Measurements from ENCODE around the gene MED1. TPM values are rescaled to one million over a fixed set of nuclear protein-coding genes. Genes with fewer than 3 reads are reported as not detected.
A peak's percentile ranks its signal among the peaks of the same experiment; 100 is the strongest.
"Not testable (repeated sequence)": the region's sequence is repeated elsewhere in the genome, so short reads cannot be mapped to it uniquely, and the experiment has no call there.

The MED1 gene
- polyA plus RNA-seq, 2 donors = 5.0 to 6.8 TPM

GRCh38 chr17:39376434-39376833, 74.6 kb downstream of the MED1 start:
- no peaks in the 10 kb centered on the region for H3K36me3 ChIP-seq (ENCODE audit: control insufficient read depth in 2 of 2, insufficient read depth in 2 of 2, low read length in 1 of 2)
- no peaks in the 10 kb centered on the region for H3K27me3 ChIP-seq (ENCODE audit: control insufficient read depth in 1 of 2, insufficient read depth in 2 of 2, low read length in 2 of 2)
- H3K4me3 ChIP-seq (ENCODE audit: low read depth in 1 of 2, low read length in 2 of 2) = no peak overlapping the region
- H3K4me1 ChIP-seq (ENCODE audit: control insufficient read depth in 2 of 2, insufficient read depth in 2 of 2, low read length in 1 of 2) = peaks cover 0 to 4% of the 10 kb centered on the region in 2 donors
- 67 to 77% methylated on average over 2 of the region's 2 CpGs for WGBS, 2 donors
- no peak overlapping the region for H3K27ac ChIP-seq (ENCODE audit: low read depth in 2 of 2, low read length in 1 of 2)
- H3K9me3 ChIP-seq (ENCODE audit: control insufficient read depth in 2 of 2, insufficient read depth in 1 of 2, low read depth in 1 of 2, low read length in 1 of 2) = no peaks in the 10 kb centered on the region

GRCh38 chr17:39367805-39368204, 83.3 kb downstream of the MED1 start:
- H3K4me3 ChIP-seq (ENCODE audit: low read depth in 1 of 2, low read length in 2 of 2); H3K27ac ChIP-seq (ENCODE audit: low read depth in 2 of 2, low read length in 1 of 2); H3K27me3 ChIP-seq (ENCODE audit: control insufficient read depth in 1 of 2, insufficient read depth in 2 of 2, low read length in 2 of 2); H3K4me1 ChIP-seq (ENCODE audit: control insufficient read depth in 2 of 2, insufficient read depth in 2 of 2, low read length in 1 of 2); H3K36me3 ChIP-seq (ENCODE audit: control insufficient read depth in 2 of 2, insufficient read depth in 2 of 2, low read length in 1 of 2); H3K9me3 ChIP-seq (ENCODE audit: control insufficient read depth in 2 of 2, insufficient read depth in 1 of 2, low read depth in 1 of 2, low read length in 1 of 2): not testable (repeated sequence)
- WGBS, 2 donors = 94 to 96% methylated on average over 4 of the region's 4 CpGs

DNA sequence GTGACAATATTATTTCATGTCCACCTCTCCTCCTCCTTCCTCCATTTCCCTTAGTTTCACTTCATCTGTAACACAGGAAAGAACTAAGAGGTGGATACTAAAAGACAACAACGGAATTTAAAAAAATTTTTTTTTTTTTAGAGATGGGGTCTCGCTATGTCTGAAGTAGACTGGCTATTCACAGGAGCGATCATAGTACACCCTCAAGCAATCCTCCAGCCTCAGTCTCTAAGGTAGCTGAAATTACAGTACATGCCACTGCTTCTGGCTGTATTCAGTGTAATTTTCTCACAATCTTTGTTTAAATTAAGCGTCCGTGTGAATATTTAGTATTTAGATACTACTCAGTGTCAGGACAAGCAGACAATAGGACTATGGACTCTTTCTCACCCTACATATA, 85.2 kb downstream of the MED1 start:
- H3K9me3 ChIP-seq (ENCODE audit: control insufficient read depth in 2 of 2, insufficient read depth in 1 of 2, low read depth in 1 of 2, low read length in 1 of 2) = no peaks in the 10 kb centered on the region
- H3K4me1 ChIP-seq (ENCODE audit: control insufficient read depth in 2 of 2, insufficient read depth in 2 of 2, low read length in 1 of 2) = no peaks in the 10 kb centered on the region
- H3K4me3 ChIP-seq (ENCODE audit: low read depth in 1 of 2, low read length in 2 of 2) = no peak overlapping the region
- no peak overlapping the region for H3K27ac ChIP-seq (ENCODE audit: low read depth in 2 of 2, low read length in 1 of 2)
- H3K36me3 ChIP-seq (ENCODE audit: control insufficient read depth in 2 of 2, insufficient read depth in 2 of 2, low read length in 1 of 2) = no peaks in the 10 kb centered on the region
- 56 to 75% methylated on average over 5 of the region's 5 CpGs for WGBS, 2 donors
- no peaks in the 10 kb centered on the region for H3K27me3 ChIP-seq (ENCODE audit: control insufficient read depth in 1 of 2, insufficient read depth in 2 of 2, low read length in 2 of 2)

DNA sequence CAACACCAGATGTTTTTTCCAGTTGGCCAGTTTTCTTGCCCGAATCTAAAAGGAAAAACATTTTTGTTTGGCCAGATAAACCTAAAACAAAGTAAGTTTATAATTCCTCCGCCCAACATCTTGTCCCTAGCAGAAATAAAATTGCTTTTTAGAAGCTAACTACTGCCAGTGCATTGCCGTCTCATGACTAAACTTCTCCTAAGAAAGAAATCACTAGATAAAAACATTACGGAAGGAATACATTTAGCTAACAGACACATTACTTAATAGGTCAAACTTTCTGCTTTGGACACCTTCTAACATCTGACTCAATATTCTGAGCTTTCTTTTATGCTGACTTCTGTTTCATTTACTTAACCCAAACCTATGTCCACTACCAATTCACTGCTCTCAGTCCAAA, 85.8 kb downstream of the MED1 start:
- H3K27ac ChIP-seq (ENCODE audit: low read depth in 2 of 2, low read length in 1 of 2) = peak overlapping the region in 1 of 2 donors; percentile 30
- no peaks in the 10 kb centered on the region for H3K36me3 ChIP-seq (ENCODE audit: control insufficient read depth in 2 of 2, insufficient read depth in 2 of 2, low read length in 1 of 2)
- no peaks in the 10 kb centered on the region for H3K9me3 ChIP-seq (ENCODE audit: control insufficient read depth in 2 of 2, insufficient read depth in 1 of 2, low read depth in 1 of 2, low read length in 1 of 2)
- H3K4me3 ChIP-seq (ENCODE audit: low read depth in 1 of 2, low read length in 2 of 2) = no peak overlapping the region
- WGBS, 2 donors = 60 to 71% methylated on average over 4 of the region's 4 CpGs
- H3K27me3 ChIP-seq (ENCODE audit: control insufficient read depth in 1 of 2, insufficient read depth in 2 of 2, low read length in 2 of 2) = no peaks in the 10 kb centered on the region
- no peaks in the 10 kb centered on the region for H3K4me1 ChIP-seq (ENCODE audit: control insufficient read depth in 2 of 2, insufficient read depth in 2 of 2, low read length in 1 of 2)

- H3K27me3 ChIP-seq (ENCODE audit: control insufficient read depth in 1 of 2, insufficient read depth in 2 of 2, low read length in 2 of 2) = no peaks in the 10 kb centered on the region
- H3K4me3 ChIP-seq (ENCODE audit: low read depth in 1 of 2, low read length in 2 of 2) = no peak overlapping the region
- H3K4me1 ChIP-seq (ENCODE audit: control insufficient read depth in 2 of 2, insufficient read depth in 2 of 2, low read length in 1 of 2) = no peaks in the 10 kb centered on the region
- H3K36me3 ChIP-seq (ENCODE audit: control insufficient read depth in 2 of 2, insufficient read depth in 2 of 2, low read length in 1 of 2) = no peaks in the 10 kb centered on the region
- WGBS, 2 donors = 83 to 85% methylated on average over 8 of the region's 8 CpGs
- no peaks in the 10 kb centered on the region for H3K9me3 ChIP-seq (ENCODE audit: control insufficient read depth in 2 of 2, insufficient read depth in 1 of 2, low read depth in 1 of 2, low read length in 1 of 2)
- H3K27ac ChIP-seq (ENCODE audit: low read depth in 2 of 2, low read length in 1 of 2) = no peak overlapping the region
These were observed 86.6 kb downstream of the MED1 start for GRCh38 chr17:39364236-39365025.

DNA sequence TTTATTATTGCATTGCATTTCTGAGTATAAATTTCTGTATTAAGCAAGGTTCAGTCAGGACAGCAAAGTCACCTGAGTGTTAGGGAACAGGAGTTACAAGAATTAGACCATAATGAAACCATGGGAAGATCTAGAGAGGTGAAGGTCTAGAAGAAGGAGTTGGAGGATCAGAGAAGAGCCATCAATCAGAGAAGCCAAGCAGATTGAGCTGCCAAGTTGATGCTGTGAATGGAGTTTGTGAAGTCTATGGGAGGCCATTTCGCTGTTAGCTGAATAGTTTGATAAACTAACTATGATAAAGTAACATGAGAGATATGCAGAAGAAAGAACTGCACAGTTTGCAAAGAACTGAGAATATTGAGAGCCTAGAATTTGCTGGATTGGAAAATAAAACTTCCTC, 90.0 kb downstream of the MED1 start:
- no peaks in the 10 kb centered on the region for H3K4me1 ChIP-seq (ENCODE audit: control insufficient read depth in 2 of 2, insufficient read depth in 2 of 2, low read length in 1 of 2)
- no peak overlapping the region for H3K4me3 ChIP-seq (ENCODE audit: low read depth in 1 of 2, low read length in 2 of 2)
- WGBS, 2 donors = 84 to 89% methylated on average over 1 of the region's 1 CpG
- no peaks in the 10 kb centered on the region for H3K36me3 ChIP-seq (ENCODE audit: control insufficient read depth in 2 of 2, insufficient read depth in 2 of 2, low read length in 1 of 2)
- no peaks in the 10 kb centered on the region for H3K27me3 ChIP-seq (ENCODE audit: control insufficient read depth in 1 of 2, insufficient read depth in 2 of 2, low read length in 2 of 2)
- H3K9me3 ChIP-seq (ENCODE audit: control insufficient read depth in 2 of 2, insufficient read depth in 1 of 2, low read depth in 1 of 2, low read length in 1 of 2) = no peaks in the 10 kb centered on the region
- H3K27ac ChIP-seq (ENCODE audit: low read depth in 2 of 2, low read length in 1 of 2) = no peak overlapping the region

- H3K4me1 ChIP-seq (ENCODE audit: control insufficient read depth in 2 of 2, insufficient read depth in 2 of 2, low read length in 1 of 2) = no peaks in the 10 kb centered on the region
- no peaks in the 10 kb centered on the region for H3K36me3 ChIP-seq (ENCODE audit: control insufficient read depth in 2 of 2, insufficient read depth in 2 of 2, low read length in 1 of 2)
- no peak overlapping the region for H3K27ac ChIP-seq (ENCODE audit: low read depth in 2 of 2, low read length in 1 of 2)
- 81 to 95% methylated on average over 3 of the region's 3 CpGs for WGBS, 2 donors
- no peaks in the 10 kb centered on the region for H3K27me3 ChIP-seq (ENCODE audit: control insufficient read depth in 1 of 2, insufficient read depth in 2 of 2, low read length in 2 of 2)
- no peak overlapping the region for H3K4me3 ChIP-seq (ENCODE audit: low read depth in 1 of 2, low read length in 2 of 2)
- no peaks in the 10 kb centered on the region for H3K9me3 ChIP-seq (ENCODE audit: control insufficient read depth in 2 of 2, insufficient read depth in 1 of 2, low read depth in 1 of 2, low read length in 1 of 2)
These were observed 90.5 kb downstream of the MED1 start for GRCh38 chr17:39360537-39360936.

GRCh38 chr17:39359994-39360393, 91.1 kb downstream of the MED1 start:
- H3K27me3 ChIP-seq (ENCODE audit: control insufficient read depth in 1 of 2, insufficient read depth in 2 of 2, low read length in 2 of 2) = no peaks in the 10 kb centered on the region
- no peak overlapping the region for H3K27ac ChIP-seq (ENCODE audit: low read depth in 2 of 2, low read length in 1 of 2)
- no peak overlapping the region for H3K4me3 ChIP-seq (ENCODE audit: low read depth in 1 of 2, low read length in 2 of 2)
- WGBS, 2 donors = 93 to 94% methylated on average over 1 of the region's 1 CpG
- H3K9me3 ChIP-seq (ENCODE audit: control insufficient read depth in 2 of 2, insufficient read depth in 1 of 2, low read depth in 1 of 2, low read length in 1 of 2) = no peaks in the 10 kb centered on the region
- H3K36me3 ChIP-seq (ENCODE audit: control insufficient read depth in 2 of 2, insufficient read depth in 2 of 2, low read length in 1 of 2) = no peaks in the 10 kb centered on the region
- no peaks in the 10 kb centered on the region for H3K4me1 ChIP-seq (ENCODE audit: control insufficient read depth in 2 of 2, insufficient read depth in 2 of 2, low read length in 1 of 2)

DNA sequence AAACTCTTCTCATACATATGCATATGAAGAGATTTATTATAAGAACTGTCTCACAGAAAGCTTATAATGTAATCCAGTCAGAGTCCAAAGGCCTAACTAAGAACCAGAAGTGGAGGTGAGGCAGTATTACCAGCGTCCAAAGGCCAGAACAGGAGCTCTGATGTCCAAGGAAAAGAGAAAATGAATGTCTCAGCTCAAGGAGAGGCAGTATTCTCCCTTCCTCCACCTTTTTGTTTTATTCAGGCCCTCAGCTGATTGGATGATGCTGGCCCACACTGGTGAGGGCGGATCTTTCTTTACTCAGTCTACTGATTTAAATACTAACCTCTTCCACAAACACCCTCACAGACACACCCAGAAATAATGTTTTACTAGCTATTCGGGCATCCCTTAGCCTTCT, 93.1 kb downstream of the MED1 start:
- Histone ChIP-seq H3K4me1 (ENCODE audit: control insufficient read depth in 2 of 2, insufficient read depth in 2 of 2, low read length in 1 of 2) (no peaks in the 10 kb centered on the region), H3K27ac (ENCODE audit: low read depth in 2 of 2, low read length in 1 of 2) (no peak overlapping the region), H3K27me3 (ENCODE audit: control insufficient read depth in 1 of 2, insufficient read depth in 2 of 2, low read length in 2 of 2) (no peaks in the 10 kb centered on the region), H3K36me3 (ENCODE audit: control insufficient read depth in 2 of 2, insufficient read depth in 2 of 2, low read length in 1 of 2) (no peaks in the 10 kb centered on the region), H3K9me3 (ENCODE audit: control insufficient read depth in 2 of 2, insufficient read depth in 1 of 2, low read depth in 1 of 2, low read length in 1 of 2) (no peaks in the 10 kb centered on the region), H3K4me3 (ENCODE audit: low read depth in 1 of 2, low read length in 2 of 2) (no peak overlapping the region)
- 61 to 86% methylated on average over 3 of the region's 3 CpGs for WGBS, 2 donors

DNA sequence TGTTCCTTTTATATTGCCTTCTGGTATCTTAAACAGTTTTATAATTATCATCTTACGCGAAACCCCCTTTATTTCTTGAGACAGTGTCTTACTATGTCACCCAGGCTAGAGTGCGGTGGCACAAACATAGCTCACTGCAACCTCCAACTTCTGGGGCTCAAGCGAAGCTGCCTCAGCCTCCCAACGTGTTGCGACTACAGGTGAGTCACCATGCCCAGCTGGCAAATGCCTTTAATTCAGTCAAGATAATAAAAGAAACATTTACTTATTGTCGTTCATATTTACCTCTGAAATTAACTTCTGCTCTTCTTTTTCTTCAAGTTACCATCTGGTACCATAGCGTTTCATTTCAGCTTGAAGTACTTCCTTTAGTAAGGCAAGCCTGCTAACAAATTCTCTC, 93.6 kb downstream of the MED1 start:
- no peaks in the 10 kb centered on the region for H3K4me1 ChIP-seq (ENCODE audit: control insufficient read depth in 2 of 2, insufficient read depth in 2 of 2, low read length in 1 of 2)
- no peak overlapping the region for H3K4me3 ChIP-seq (ENCODE audit: low read depth in 1 of 2, low read length in 2 of 2)
- 74 to 83% methylated on average over 8 of the region's 8 CpGs for WGBS, 2 donors
- no peaks in the 10 kb centered on the region for H3K27me3 ChIP-seq (ENCODE audit: control insufficient read depth in 1 of 2, insufficient read depth in 2 of 2, low read length in 2 of 2)
- no peak overlapping the region for H3K27ac ChIP-seq (ENCODE audit: low read depth in 2 of 2, low read length in 1 of 2)
- no peaks in the 10 kb centered on the region for H3K9me3 ChIP-seq (ENCODE audit: control insufficient read depth in 2 of 2, insufficient read depth in 1 of 2, low read depth in 1 of 2, low read length in 1 of 2)
- H3K36me3 ChIP-seq (ENCODE audit: control insufficient read depth in 2 of 2, insufficient read depth in 2 of 2, low read length in 1 of 2) = no peaks in the 10 kb centered on the region

Measured in esophagus (tissue), 2 donors.